Panc1 (cell line): Measurements from ENCODE around the gene DZIP3. TPM values are rescaled to one million over a fixed set of nuclear protein-coding genes. Genes with fewer than 3 reads are reported as not detected.

Experiments used
- ATAC-seq: fragments of 200-7000 bp; cut with Tn5 transposase; 2 replicates; pipeline ENCODE4 v1.9.1; 2020; ENCODE audit warnings: mild to moderate bottlenecking, moderate library complexity
- BruUV-seq: library from RNA; stranded (reverse); fragments of 400-500 nt; replicated peaks from 2 replicates; lab custom pipeline; 2021; lab: Mats Ljungman, UMichigan
- CTCF ChIA-PET: fragments of 300-600 bp; sonication (Branson Sonifier 250); formaldehyde crosslinking; loops from one replicate; lab custom pipeline; 2022; ENCODE audit warnings: antibody characterized with exemption; lab: Charles Lee
- POLR2A ChIA-PET: fragments of 300-600 bp; sonication (Branson Sonifier 250); formaldehyde crosslinking; loops from one replicate; lab custom pipeline; 2022; ENCODE audit warnings: antibody characterized with exemption; lab: Charles Lee
- DNase-seq: peaks from one replicate; pipeline ENCODE4 v3.0.0-alpha.2; 2010; ENCODE audit warnings: low read depth, low spot score
- H3K27ac ChIP-seq: 2 replicates; pipeline ENCODE4 v1.5.1; 2011; ENCODE audit warnings: mild to moderate bottlenecking, low read length, inconsistent platforms
- H3K27me3 ChIP-seq: fragments of 200-500 bp; sonication (Bioruptor generic); 2 replicates; pipeline ENCODE4 v1.6.0; 2014; ENCODE audit warnings: low read length, inconsistent platforms; ENCODE audit not compliant: control insufficient read depth, insufficient read depth
- H3K36me3 ChIP-seq: fragments of 200-500 bp; sonication (Bioruptor generic); 2 replicates; pipeline ENCODE4 v1.5.1; 2014; ENCODE audit warnings: inconsistent platforms, mild to moderate bottlenecking, low read length, moderate library complexity; ENCODE audit not compliant: control insufficient read depth, insufficient read depth
- H3K4me1 ChIP-seq: 2 replicates; pipeline ENCODE4 v1.5.1; 2011; ENCODE audit warnings: inconsistent platforms, mild to moderate bottlenecking, low read length, moderate library complexity; ENCODE audit not compliant: control insufficient read depth, insufficient read depth
- H3K4me3 ChIP-seq, 2 experiments: 2 replicates each; pipeline ENCODE4 v1.5.1; 2011 to 2012; ENCODE audit warnings: low read depth in 2 of 2, low read length in 2 of 2, mild to moderate bottlenecking in 2 of 2, inconsistent platforms in 1 of 2, moderate library complexity in 1 of 2
- H3K9me3 ChIP-seq: fragments of 200-500 bp; sonication (Bioruptor generic); 2 replicates; pipeline ENCODE4 v1.5.1; 2014; ENCODE audit warnings: low read depth, mild to moderate bottlenecking, inconsistent platforms, low read length, moderate library complexity; ENCODE audit not compliant: control insufficient read depth, insufficient read depth
- POLR2AphosphoS5 ChIP-seq: IDR thresholded peaks from 2 replicates; pipeline ENCODE4 v1.6.1; 2012; ENCODE audit warnings: mild to moderate bottlenecking, low read depth, low read length, moderate library complexity
- REST ChIP-seq, 2 experiments: IDR thresholded peaks; 2 replicates each; pipeline ENCODE4 v1.6.1; 2011 to 2012; ENCODE audit warnings: low read depth in 2 of 2, control low read depth in 1 of 2, low read length in 1 of 2, mild to moderate bottlenecking in 1 of 2, moderate library complexity in 1 of 2; ENCODE audit not compliant: insufficient read depth in 1 of 2
- SIN3A ChIP-seq: IDR thresholded peaks from 2 replicates; pipeline ENCODE4 v1.6.1; 2012; ENCODE audit warnings: low read depth, mild to moderate bottlenecking, low read length, moderate library complexity, borderline replicate concordance; ENCODE audit not compliant: insufficient read depth
- TCF7L2 ChIP-seq: IDR thresholded peaks from 2 replicates; pipeline ENCODE4 v1.6.1; 2011; ENCODE audit warnings: mild to moderate bottlenecking, low read depth, low read length, inconsistent platforms
- in situ Hi-C: cut with HindIII; loops from 2 replicates; pipeline ENCODE4 v1.10.0; 2016; ENCODE audit warnings: low sequenced_read_pairs, low pct_unique_long_range_greater_than_20kb
- intact Hi-C: fragments of 100-400 bp; cut with micrococcal nuclease; formaldehyde crosslinking; loops from one replicate; pipeline ENCODE4 v1.10.0; 2022; ENCODE audit not compliant: unreplicated experiment
- total RNA-seq: library from RNA; stranded (reverse); gene quantifications from one replicate; pipeline ENCODE4 v1.2.1, GENCODE V29; 2021; ENCODE audit not compliant: unreplicated experiment
- TF ChIP-seq, protein P1 (sequence below): fragments of 450-650 bp; IDR thresholded peaks from 2 replicates; pipeline ENCODE4 v1.5.1; 2017; ENCODE audit warnings: mild to moderate bottlenecking

DZIP3 gene
- total RNA-seq, 1 experiment from 2014 or later = 30.9 TPM

- H3K4me1 ChIP-seq = no peaks in the 10 kb centered on the region
- H3K4me3 ChIP-seq = no peak overlapping the region
- in situ Hi-C loops = no loop called here
- intact Hi-C loops = no loop called here
- peaks cover 6% of the 10 kb centered on the region; the same call in 1 of the 2 replicates for H3K9me3 ChIP-seq
- H3K27ac ChIP-seq = no peak overlapping the region
- H3K36me3 ChIP-seq = no peaks in the 10 kb centered on the region; the same call in 1 of the 2 replicates
- TF ChIP-seq POLR2AphosphoS5 (no peak), SIN3A (no peak), REST (IDR thresholded peaks at IDR 0.05; ENCODE audit: insufficient read depth in 1 of 2, low read depth in 2 of 2, low read length in 1 of 2) (no peak), TCF7L2 (no peak)
- TF ChIP-seq, protein P1, sequence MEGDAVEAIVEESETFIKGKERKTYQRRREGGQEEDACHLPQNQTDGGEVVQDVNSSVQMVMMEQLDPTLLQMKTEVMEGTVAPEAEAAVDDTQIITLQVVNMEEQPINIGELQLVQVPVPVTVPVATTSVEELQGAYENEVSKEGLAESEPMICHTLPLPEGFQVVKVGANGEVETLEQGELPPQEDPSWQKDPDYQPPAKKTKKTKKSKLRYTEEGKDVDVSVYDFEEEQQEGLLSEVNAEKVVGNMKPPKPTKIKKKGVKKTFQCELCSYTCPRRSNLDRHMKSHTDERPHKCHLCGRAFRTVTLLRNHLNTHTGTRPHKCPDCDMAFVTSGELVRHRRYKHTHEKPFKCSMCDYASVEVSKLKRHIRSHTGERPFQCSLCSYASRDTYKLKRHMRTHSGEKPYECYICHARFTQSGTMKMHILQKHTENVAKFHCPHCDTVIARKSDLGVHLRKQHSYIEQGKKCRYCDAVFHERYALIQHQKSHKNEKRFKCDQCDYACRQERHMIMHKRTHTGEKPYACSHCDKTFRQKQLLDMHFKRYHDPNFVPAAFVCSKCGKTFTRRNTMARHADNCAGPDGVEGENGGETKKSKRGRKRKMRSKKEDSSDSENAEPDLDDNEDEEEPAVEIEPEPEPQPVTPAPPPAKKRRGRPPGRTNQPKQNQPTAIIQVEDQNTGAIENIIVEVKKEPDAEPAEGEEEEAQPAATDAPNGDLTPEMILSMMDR = no peak
- no peak for ATAC-seq
- no TSS peak for BruUV-seq
- no peaks in the 10 kb centered on the region for H3K27me3 ChIP-seq
- CTCF ChIA-PET = no interaction called here
- DNase-seq = no peak
- POLR2A ChIA-PET = no interaction called here
These were observed 15.5 kb downstream of the DZIP3 start for GRCh38 chr3:108605028-108605427.

GRCh38 chr3:108605491-108605890, 16.0 kb downstream of the DZIP3 start:
- no peak overlapping the region for H3K4me3 ChIP-seq
- H3K27ac ChIP-seq = no peak overlapping the region
- no peaks in the 10 kb centered on the region for H3K27me3 ChIP-seq
- no peak for ATAC-seq
- no peaks in the 10 kb centered on the region for H3K4me1 ChIP-seq
- ChIA-PET CTCF (no interaction called here), POLR2A (no interaction called here)
- intact Hi-C loops (no loop called here), in situ Hi-C loops (no loop called here)
- H3K9me3 ChIP-seq = peaks cover 6% of the 10 kb centered on the region; the same call in 1 of the 2 replicates
- TF ChIP-seq SIN3A (no peak), TCF7L2 (no peak), POLR2AphosphoS5 (no peak), REST (IDR thresholded peaks at IDR 0.05; ENCODE audit: insufficient read depth in 1 of 2, low read depth in 2 of 2, low read length in 1 of 2) (no peak)
- TF ChIP-seq, protein P1 = no peak
- BruUV-seq = no TSS peak
- no peak for DNase-seq
- no peaks in the 10 kb centered on the region; the same call in 1 of the 2 replicates for H3K36me3 ChIP-seq
